GM19025 (cell line): ENCODE measurements around the gene FGF14.
"Not testable (repeated sequence)": the region's sequence is repeated elsewhere in the genome, so short reads cannot be mapped to it uniquely, and the experiment has no call there.

Experiments used
- ATAC-seq: cut with Tn5 transposase; IDR thresholded peaks from one replicate; pipeline ENCODE4 v1.9.1; 2021; ENCODE audit warnings: mild to moderate bottlenecking, low read depth, moderate library complexity; ENCODE audit not compliant: unreplicated experiment

Gene FGF14

GRCh38 chr13:102068323-102068722, 333.5 kb downstream of the FGF14 start:
- ATAC-seq = not testable (repeated sequence)

GRCh38 chr13:102055090-102055779, 346.6 kb downstream of the FGF14 start:
- ATAC-seq = no peak

GRCh38 chr13:102049853-102050252, 352.0 kb downstream of the FGF14 start:
- no peak for ATAC-seq

- no peak for ATAC-seq
Measured at GRCh38 chr13:102045731-102046130, 356.1 kb downstream of the FGF14 start.

- no peak for ATAC-seq
Measured at GRCh38 chr13:102042746-102043145, 359.1 kb downstream of the FGF14 start.

- ATAC-seq = no peak
Measured at GRCh38 chr13:102041544-102041943, 360.3 kb downstream of the FGF14 start.

GRCh38 chr13:102040812-102041211, 361.0 kb downstream of the FGF14 start:
- ATAC-seq = no peak

- no peak for ATAC-seq
Measured at GRCh38 chr13:102039264-102039663, 362.6 kb downstream of the FGF14 start.

GRCh38 chr13:102038787-102039186, 363.1 kb downstream of the FGF14 start:
- no peak for ATAC-seq

GRCh38 chr13:102035969-102036368, 365.9 kb downstream of the FGF14 start:
- ATAC-seq = no peak

- ATAC-seq = no peak
Measured at GRCh38 chr13:102033857-102034331, 368.0 kb downstream of the FGF14 start.

GRCh38 chr13:102033386-102033785, 368.5 kb downstream of the FGF14 start:
- no peak for ATAC-seq

- no peak for ATAC-seq
Measured at GRCh38 chr13:102028868-102029267, 373.0 kb downstream of the FGF14 start.

GRCh38 chr13:102028206-102028605, 373.6 kb downstream of the FGF14 start:
- no peak for ATAC-seq

GRCh38 chr13:102021777-102022176, 380.1 kb downstream of the FGF14 start:
- no peak for ATAC-seq

GRCh38 chr13:102020611-102021216, 381.1 kb downstream of the FGF14 start:
- no peak for ATAC-seq

GRCh38 chr13:102018716-102019115, 383.1 kb downstream of the FGF14 start:
- no peak for ATAC-seq

- no peak for ATAC-seq
Measured at GRCh38 chr13:102017248-102017647, 384.6 kb downstream of the FGF14 start.

GRCh38 chr13:102012299-102013293, 389.3 kb downstream of the FGF14 start:
- no peak for ATAC-seq

- ATAC-seq = not testable (repeated sequence)
Measured at GRCh38 chr13:102011455-102011854, 390.4 kb downstream of the FGF14 start.
